Endodermal cell (in vitro differentiated cells): ENCODE data around the gene DENND4B. TPM values are rescaled to one million over a fixed set of nuclear protein-coding genes. Genes with fewer than 3 reads are reported as not detected.

ENCODE experiments used
- DNase-seq: peaks from one replicate; pipeline ENCODE4 v3.0.0-alpha.2; 2017
- H3K27ac ChIP-seq: 2 replicates; pipeline ENCODE4 v1.5.1; 2013; ENCODE audit warnings: mild to moderate bottlenecking, low read depth, low read length, moderate library complexity
- H3K27me3 ChIP-seq: 2 replicates; pipeline ENCODE4 v1.6.1; 2013; ENCODE audit warnings: mild to moderate bottlenecking, low read length, moderate library complexity; ENCODE audit not compliant: insufficient read depth, control insufficient read depth, poor library complexity, severe bottlenecking
- H3K36me3 ChIP-seq: 2 replicates; pipeline ENCODE4 v1.7.0; 2013; ENCODE audit warnings: mild to moderate bottlenecking, low read length, moderate library complexity; ENCODE audit not compliant: control insufficient read depth, insufficient read depth
- H3K4me1 ChIP-seq: one replicate; pipeline ENCODE4 v1.7.0; 2013; ENCODE audit warnings: low read length; ENCODE audit not compliant: control insufficient read depth, insufficient read depth
- H3K4me3 ChIP-seq: 2 replicates; pipeline ENCODE4 v1.5.1; 2013; ENCODE audit warnings: mild to moderate bottlenecking, low read length, moderate library complexity
- H3K9ac ChIP-seq: 2 replicates; pipeline ENCODE4 v1.6.1; 2013; ENCODE audit warnings: mild to moderate bottlenecking, low read length, moderate library complexity; ENCODE audit not compliant: poor library complexity, severe bottlenecking; ENCODE audit errors: extremely low read depth
- H3K9me3 ChIP-seq: 2 replicates; pipeline ENCODE4 v1.6.1; 2013; ENCODE audit warnings: mild to moderate bottlenecking, low read length, moderate library complexity; ENCODE audit not compliant: control insufficient read depth
- H3K27ac Mint-ChIP-seq: 2 replicates; pipeline ENCODE4 v1.8.0; 2020; ENCODE audit warnings: mixed read lengths
- H3K27me3 Mint-ChIP-seq: 2 replicates; pipeline ENCODE4 v1.8.0; 2021; ENCODE audit warnings: mild to moderate bottlenecking, mixed read lengths; ENCODE audit not compliant: insufficient read depth
- H3K36me3 Mint-ChIP-seq: 2 replicates; pipeline ENCODE4 v1.8.0; 2020; ENCODE audit warnings: low read depth, mixed read lengths
- H3K4me1 Mint-ChIP-seq: 2 replicates; pipeline ENCODE4 v1.8.0; 2020; ENCODE audit warnings: mixed read lengths
- H3K4me3 Mint-ChIP-seq: 2 replicates; pipeline ENCODE4 v1.8.0; 2020; ENCODE audit warnings: mild to moderate bottlenecking, moderate library complexity, mixed read lengths
- H3K9me3 Mint-ChIP-seq: 2 replicates; pipeline ENCODE4 v1.8.0; 2020; ENCODE audit warnings: mild to moderate bottlenecking, mixed read lengths
- CTCF ChIP-seq: fragments of 200-600 bp; sonication (generic); conservative IDR thresholded peaks from 2 replicates; pipeline ENCODE4 v1.5.0; 2021; ENCODE audit warnings: antibody characterized with exemption, mild to moderate bottlenecking
- WGBS, 2 experiments: methylation state at CpG; one replicate each; pipeline versions ENCODE4 v1.1.5 to v1.1.7; 2013; ENCODE audit warnings: missing lambda C conversion rate in 2 of 2, mixed read lengths in 1 of 2; ENCODE audit not compliant: insufficient coverage in 1 of 2, insufficient read length in 1 of 2; 5-methylcytosine and 5-hydroxymethylcytosine counted together
- total RNA-seq, 2 donors: library from RNA; stranded (reverse); fragmentation: NEBNext Ultra II Directional in 1 of 2; extraction: Animal tissue kit (Norgen Biotek cat#: 25700) in 1 of 2; gene quantifications; 2 replicates in 1 of 2; 3 replicates in 1 of 2; pipeline ENCODE4 v1.2.1, GENCODE V29; 2021

DENND4B gene
- total RNA-seq, 2 donors from 2014 or later = 89.5 to 115 TPM

DNA sequence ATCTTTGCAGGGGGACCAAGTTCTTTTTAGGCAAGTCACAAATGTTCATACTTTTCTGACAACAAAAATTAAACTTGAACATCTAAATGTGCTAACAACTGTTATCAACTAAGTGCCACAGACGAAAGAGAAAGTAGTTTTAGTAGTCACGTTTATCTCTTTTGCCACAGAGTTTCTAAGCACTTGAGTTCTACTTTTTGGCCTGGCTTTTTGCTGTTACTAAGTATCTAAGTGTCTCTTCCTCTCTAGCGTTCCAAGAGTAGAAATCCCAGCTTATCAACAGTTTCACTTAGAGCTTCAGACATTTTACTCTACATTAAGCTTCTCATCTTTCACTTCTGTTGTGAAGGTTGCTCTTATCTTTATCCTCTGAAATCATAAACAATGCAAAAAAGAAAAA lies 58.0 kb downstream of the DENND4B start:
- no peak overlapping the region for H3K27ac Mint-ChIP-seq
- DNase-seq = no peak

DNA sequence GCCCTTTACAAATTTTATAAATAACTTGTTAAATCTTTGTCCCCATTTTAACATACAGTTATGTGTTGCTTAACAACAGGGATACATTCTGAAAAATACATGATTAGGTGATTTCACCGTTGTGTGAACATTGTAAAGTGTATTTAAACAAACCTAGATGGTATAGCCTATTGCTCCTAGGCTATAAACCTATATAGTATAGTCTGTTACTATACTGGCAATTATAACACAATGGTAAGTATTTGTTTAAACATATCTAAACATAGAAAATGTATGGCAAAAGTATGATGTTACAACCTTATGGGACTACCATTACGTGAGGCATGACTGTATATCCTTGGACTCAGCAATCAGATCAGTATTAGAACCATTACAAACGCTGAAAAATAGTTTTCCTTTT lies 60.4 kb downstream of the DENND4B start:
- H3K36me3 Mint-ChIP-seq = peaks cover 37% of the 10 kb centered on the region
- TF ChIP-seq CTCF = no peak
- 76 to 100% methylated on average over 1 to 3 of the region's 3 CpGs for WGBS, 2 experiments
- Histone ChIP-seq H3K9me3 (no peaks in the 10 kb centered on the region), H3K9ac (no peak overlapping the region), H3K27me3 (no peaks in the 10 kb centered on the region), H3K4me1 (peaks cover 3% of the 10 kb centered on the region), H3K27ac (no peak overlapping the region), H3K4me3 (no peak overlapping the region), H3K36me3 (peaks cover 41% of the 10 kb centered on the region)
- H3K4me1 Mint-ChIP-seq = peaks cover 3% of the 10 kb centered on the region
- no peak overlapping the region for H3K27ac Mint-ChIP-seq
- H3K9me3 Mint-ChIP-seq = no peaks in the 10 kb centered on the region
- H3K27me3 Mint-ChIP-seq = no peaks in the 10 kb centered on the region
- DNase-seq = no peak
- H3K4me3 Mint-ChIP-seq = no peak overlapping the region

More for the DNA sequence above, 58.0 kb downstream of the DENND4B start:
- Mint-ChIP-seq H3K4me1 (peaks cover 3% of the 10 kb centered on the region), H3K27me3 (no peaks in the 10 kb centered on the region), H3K36me3 (peaks cover 51% of the 10 kb centered on the region), H3K9me3 (no peaks in the 10 kb centered on the region), H3K4me3 (no peak overlapping the region)
- Histone ChIP-seq H3K27ac (no peak overlapping the region), H3K9me3 (no peaks in the 10 kb centered on the region), H3K4me3 (no peak overlapping the region), H3K4me1 (no peaks in the 10 kb centered on the region), H3K9ac (no peak overlapping the region), H3K27me3 (no peaks in the 10 kb centered on the region), H3K36me3 (peaks cover 50% of the 10 kb centered on the region)
- 90 to 100% methylated on average over 3 of the region's 3 CpGs for WGBS, 2 experiments
- no peak for TF ChIP-seq CTCF

DNA sequence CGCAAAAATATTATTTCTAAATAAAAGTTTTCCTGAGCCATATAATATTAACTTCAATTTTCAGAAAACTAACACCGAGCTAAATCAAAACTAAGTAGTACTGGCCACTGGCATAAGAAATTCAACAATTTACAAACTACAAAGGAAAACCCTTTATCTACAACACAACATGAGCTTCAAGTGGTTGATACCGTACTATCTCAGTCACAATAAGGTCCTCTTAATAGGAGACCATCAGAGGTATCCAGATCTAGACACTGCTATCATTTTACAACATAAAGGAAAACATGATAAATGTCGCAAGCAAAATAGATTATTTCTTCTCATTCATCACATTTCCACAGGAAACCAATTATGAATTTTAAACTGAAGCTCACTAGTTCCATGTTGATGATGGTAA lies 63.3 kb downstream of the DENND4B start:
- no peaks in the 10 kb centered on the region for H3K27me3 ChIP-seq
- 87 to 97% methylated on average over 4 of the region's 4 CpGs for WGBS, 2 experiments
- no peak overlapping the region for H3K27ac Mint-ChIP-seq
- no peak overlapping the region for H3K4me3 Mint-ChIP-seq
- H3K9ac ChIP-seq = no peak overlapping the region
- H3K9me3 ChIP-seq = no peaks in the 10 kb centered on the region
- peaks cover 19% of the 10 kb centered on the region for H3K36me3 Mint-ChIP-seq
- H3K36me3 ChIP-seq = peaks cover 25% of the 10 kb centered on the region
- DNase-seq = no peak
- H3K4me1 Mint-ChIP-seq = peaks cover 3% of the 10 kb centered on the region
- no peak overlapping the region for H3K27ac ChIP-seq
- H3K9me3 Mint-ChIP-seq = no peaks in the 10 kb centered on the region
- no peak overlapping the region for H3K4me3 ChIP-seq
- no peak for TF ChIP-seq CTCF
- H3K27me3 Mint-ChIP-seq = no peaks in the 10 kb centered on the region
- peaks cover 3% of the 10 kb centered on the region for H3K4me1 ChIP-seq
